ENCODE measurements around the gene DACH2.
A peak's percentile ranks its signal among the peaks of the same experiment; 100 is the strongest.

The DACH2 gene

DNA sequence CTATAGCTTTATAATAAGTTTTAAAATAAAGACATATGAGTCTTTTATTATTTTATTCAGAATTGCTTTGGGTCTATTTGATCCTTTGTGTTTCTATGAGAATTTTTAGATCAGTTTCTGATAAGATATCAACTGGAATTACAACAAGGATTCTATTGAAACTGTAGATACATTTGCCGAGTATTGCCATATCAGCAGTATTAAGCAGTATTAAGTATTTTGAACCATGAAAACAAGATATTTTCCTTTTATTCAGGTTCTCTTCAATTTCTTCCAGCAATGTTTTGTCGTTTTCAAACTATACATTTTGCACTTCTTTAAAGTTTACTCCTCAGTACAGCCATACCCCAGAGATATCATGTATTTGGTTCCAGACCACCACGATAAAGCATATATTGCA is 598.8 kb downstream of the DACH2 start:
- H3K4me1 ChIP-seq (ENCODE audit: control insufficient read depth, low read length): no peaks in the 10 kb centered on the region
- H3K4me2 ChIP-seq (ENCODE audit: low read length): no peak overlapping the region
- TF ChIP-seq, protein P1, sequence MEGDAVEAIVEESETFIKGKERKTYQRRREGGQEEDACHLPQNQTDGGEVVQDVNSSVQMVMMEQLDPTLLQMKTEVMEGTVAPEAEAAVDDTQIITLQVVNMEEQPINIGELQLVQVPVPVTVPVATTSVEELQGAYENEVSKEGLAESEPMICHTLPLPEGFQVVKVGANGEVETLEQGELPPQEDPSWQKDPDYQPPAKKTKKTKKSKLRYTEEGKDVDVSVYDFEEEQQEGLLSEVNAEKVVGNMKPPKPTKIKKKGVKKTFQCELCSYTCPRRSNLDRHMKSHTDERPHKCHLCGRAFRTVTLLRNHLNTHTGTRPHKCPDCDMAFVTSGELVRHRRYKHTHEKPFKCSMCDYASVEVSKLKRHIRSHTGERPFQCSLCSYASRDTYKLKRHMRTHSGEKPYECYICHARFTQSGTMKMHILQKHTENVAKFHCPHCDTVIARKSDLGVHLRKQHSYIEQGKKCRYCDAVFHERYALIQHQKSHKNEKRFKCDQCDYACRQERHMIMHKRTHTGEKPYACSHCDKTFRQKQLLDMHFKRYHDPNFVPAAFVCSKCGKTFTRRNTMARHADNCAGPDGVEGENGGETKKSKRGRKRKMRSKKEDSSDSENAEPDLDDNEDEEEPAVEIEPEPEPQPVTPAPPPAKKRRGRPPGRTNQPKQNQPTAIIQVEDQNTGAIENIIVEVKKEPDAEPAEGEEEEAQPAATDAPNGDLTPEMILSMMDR (IDR thresholded peaks at IDR 0.05; ENCODE audit: low read depth, low read length, poor library complexity, severe bottlenecking): no peak
- TF ChIP-seq EZH2phosphoT487 (IDR thresholded peaks at IDR 0.05; ENCODE audit: borderline replicate concordance, low read length): no peak
- H3K9me2 ChIP-seq (replicated peaks; ENCODE audit: control insufficient read depth, low read length): no peaks in the 10 kb centered on the region
- no peaks in the 10 kb centered on the region for H3K79me2 ChIP-seq (ENCODE audit: control insufficient read depth, low read length)
- H3K9me3 ChIP-seq (ENCODE audit: control insufficient read depth, insufficient read depth, low read length): no peaks in the 10 kb centered on the region
- H3K27me3 ChIP-seq (ENCODE audit: control insufficient read depth, low read length): no peaks in the 10 kb centered on the region
- no peaks in the 10 kb centered on the region for H4K20me1 ChIP-seq (ENCODE audit: control insufficient read depth, insufficient read depth, low read depth, low read length)
- H3K36me3 ChIP-seq (ENCODE audit: control insufficient read depth, low read length): no peaks in the 10 kb centered on the region
- H3K4me3 ChIP-seq (ENCODE audit: low read length): no peak overlapping the region
- H3K27ac ChIP-seq (ENCODE audit: low read depth, low read length): no peak overlapping the region
- no peaks in the 10 kb centered on the region for H3F3A ChIP-seq (ENCODE audit: control insufficient read depth, insufficient read depth)

DNA sequence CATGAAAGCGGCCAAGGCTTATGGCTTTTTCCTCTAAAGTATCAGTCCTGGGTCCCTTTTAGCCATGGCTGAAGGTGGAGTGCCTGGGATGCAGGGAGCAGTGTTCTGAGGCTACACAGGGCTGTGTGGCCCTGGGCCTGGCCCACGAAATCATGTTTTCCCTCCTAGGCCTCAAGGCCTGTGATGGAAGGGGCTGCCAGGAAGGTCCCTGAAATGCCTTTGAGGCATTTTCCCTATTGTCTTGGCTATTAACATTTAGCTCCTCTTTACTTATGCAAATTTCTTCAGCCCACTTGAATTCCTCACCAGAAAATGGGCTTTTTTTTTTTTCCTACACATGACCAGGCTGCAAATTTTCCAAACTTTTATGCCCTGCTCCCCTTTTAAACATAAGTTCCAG is 657.0 kb downstream of the DACH2 start:
- no peak overlapping the region for H3K4me2 ChIP-seq (ENCODE audit: low read length)
- no peak overlapping the region for H3K27ac ChIP-seq (ENCODE audit: low read depth, low read length)

GRCh38 chrX:86806786-86807185 is 658.5 kb downstream of the DACH2 start:
- no peak overlapping the region for H3K27ac ChIP-seq (ENCODE audit: low read depth, low read length)
- H3K4me3 ChIP-seq (ENCODE audit: low read length): no peak overlapping the region
- H3K27me3 ChIP-seq (ENCODE audit: control insufficient read depth, low read length): no peaks in the 10 kb centered on the region
- H4K20me1 ChIP-seq (ENCODE audit: control insufficient read depth, insufficient read depth, low read depth, low read length): no peaks in the 10 kb centered on the region
- H3K79me2 ChIP-seq (ENCODE audit: control insufficient read depth, low read length): no peaks in the 10 kb centered on the region
- no peaks in the 10 kb centered on the region for H3K9me3 ChIP-seq (ENCODE audit: control insufficient read depth, insufficient read depth, low read length)
- H3K4me2 ChIP-seq (ENCODE audit: low read length): no peak overlapping the region
- no peaks in the 10 kb centered on the region for H3K9me2 ChIP-seq (replicated peaks; ENCODE audit: control insufficient read depth, low read length)
- no peaks in the 10 kb centered on the region for H3K4me1 ChIP-seq (ENCODE audit: control insufficient read depth, low read length)
- H3F3A ChIP-seq (ENCODE audit: control insufficient read depth, insufficient read depth): no peaks in the 10 kb centered on the region
- TF ChIP-seq EZH2phosphoT487 (IDR thresholded peaks at IDR 0.05; ENCODE audit: borderline replicate concordance, low read length): no peak
- TF ChIP-seq, protein P1 (IDR thresholded peaks at IDR 0.05; ENCODE audit: low read depth, low read length, poor library complexity, severe bottlenecking): peak; percentile 30
- no peaks in the 10 kb centered on the region for H3K36me3 ChIP-seq (ENCODE audit: control insufficient read depth, low read length)

More for the DNA sequence above, 657.0 kb downstream of the DACH2 start:
- Histone ChIP-seq H3K4me3 (ENCODE audit: low read length) (no peak overlapping the region), H3K27me3 (ENCODE audit: control insufficient read depth, low read length) (no peaks in the 10 kb centered on the region), H3K36me3 (ENCODE audit: control insufficient read depth, low read length) (no peaks in the 10 kb centered on the region), H4K20me1 (ENCODE audit: control insufficient read depth, insufficient read depth, low read depth, low read length) (no peaks in the 10 kb centered on the region), H3K79me2 (ENCODE audit: control insufficient read depth, low read length) (no peaks in the 10 kb centered on the region), H3F3A (ENCODE audit: control insufficient read depth, insufficient read depth) (no peaks in the 10 kb centered on the region), H3K9me2 (replicated peaks; ENCODE audit: control insufficient read depth, low read length) (no peaks in the 10 kb centered on the region), H3K4me1 (ENCODE audit: control insufficient read depth, low read length) (no peaks in the 10 kb centered on the region), H3K9me3 (ENCODE audit: control insufficient read depth, insufficient read depth, low read length) (no peaks in the 10 kb centered on the region)
- TF ChIP-seq, protein P1 (IDR thresholded peaks at IDR 0.05; ENCODE audit: low read depth, low read length, poor library complexity, severe bottlenecking): no peak
- TF ChIP-seq EZH2phosphoT487 (IDR thresholded peaks at IDR 0.05; ENCODE audit: borderline replicate concordance, low read length): no peak

- Histone ChIP-seq H3K4me3 (ENCODE audit: low read length) (no peak overlapping the region), H4K20me1 (ENCODE audit: control insufficient read depth, insufficient read depth, low read depth, low read length) (no peaks in the 10 kb centered on the region), H3K9me3 (ENCODE audit: control insufficient read depth, insufficient read depth, low read length) (no peaks in the 10 kb centered on the region), H3K36me3 (ENCODE audit: control insufficient read depth, low read length) (no peaks in the 10 kb centered on the region), H3F3A (ENCODE audit: control insufficient read depth, insufficient read depth) (no peaks in the 10 kb centered on the region), H3K9me2 (replicated peaks; ENCODE audit: control insufficient read depth, low read length) (no peaks in the 10 kb centered on the region), H3K4me1 (ENCODE audit: control insufficient read depth, low read length) (no peaks in the 10 kb centered on the region), H3K27me3 (ENCODE audit: control insufficient read depth, low read length) (no peaks in the 10 kb centered on the region), H3K79me2 (ENCODE audit: control insufficient read depth, low read length) (no peaks in the 10 kb centered on the region), H3K27ac (ENCODE audit: low read depth, low read length) (no peak overlapping the region), H3K4me2 (ENCODE audit: low read length) (no peak overlapping the region)
- TF ChIP-seq, protein P1 (IDR thresholded peaks at IDR 0.05; ENCODE audit: low read depth, low read length, poor library complexity, severe bottlenecking): no peak
- TF ChIP-seq EZH2phosphoT487 (IDR thresholded peaks at IDR 0.05; ENCODE audit: borderline replicate concordance, low read length): no peak
Measured at GRCh38 chrX:86809651-86810050, 661.4 kb downstream of the DACH2 start.

Data from DOHH2 (cell line).